ENCODE data around the gene MMP28.

Gene MMP28

DNA sequence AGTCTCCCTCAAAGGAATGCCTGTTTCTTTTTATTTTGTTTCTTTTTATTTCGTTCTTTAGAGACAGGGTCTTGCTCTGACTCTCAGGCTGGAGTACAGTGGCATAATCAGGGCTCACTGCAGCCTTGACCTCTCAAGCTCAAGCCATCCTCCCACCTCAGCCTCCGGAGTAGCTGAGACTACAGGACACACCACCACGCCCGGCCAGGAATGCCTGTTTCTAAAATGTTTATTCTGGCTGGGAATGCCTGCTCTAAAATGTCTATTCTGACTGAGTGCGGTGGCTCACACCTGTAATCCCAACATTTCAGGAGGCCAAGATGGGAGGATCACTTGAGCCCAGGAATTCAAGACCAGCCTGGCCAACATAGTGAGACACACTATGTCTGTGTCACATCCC lies 2.5 kb upstream of the MMP28 start:
- FAIRE-seq = no peak

- no peak for FAIRE-seq
These were observed 1.9 kb upstream of the MMP28 start for GRCh38 chr17:35797370-35797769.

GRCh38 chr17:35796942-35797341 lies 1.5 kb upstream of the MMP28 start:
- FAIRE-seq = no peak

GRCh38 chr17:35795871-35796265 lies 427 bp upstream of the MMP28 start:
- FAIRE-seq = no peak

DNA sequence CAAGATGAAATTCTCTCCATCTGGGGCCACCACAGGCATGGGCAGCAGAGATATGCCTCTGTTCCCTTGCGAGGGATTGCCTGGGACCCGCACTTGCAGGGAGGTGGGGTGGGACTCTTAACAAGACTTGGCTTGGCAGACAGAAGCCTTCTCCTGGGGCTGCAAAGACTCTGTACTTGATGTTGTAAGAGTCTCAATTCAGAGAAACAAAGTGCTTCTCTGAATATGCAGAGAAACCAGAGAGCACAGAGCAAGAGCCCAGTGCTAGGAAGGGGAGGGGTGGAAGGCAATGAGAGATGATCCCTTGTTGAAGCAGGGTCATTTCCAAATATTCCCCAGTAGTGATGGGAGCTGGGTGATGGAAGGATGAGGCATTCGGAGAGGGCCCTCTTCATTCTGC lies 2.2 kb downstream of the MMP28 start:
- no peak for FAIRE-seq

DNA sequence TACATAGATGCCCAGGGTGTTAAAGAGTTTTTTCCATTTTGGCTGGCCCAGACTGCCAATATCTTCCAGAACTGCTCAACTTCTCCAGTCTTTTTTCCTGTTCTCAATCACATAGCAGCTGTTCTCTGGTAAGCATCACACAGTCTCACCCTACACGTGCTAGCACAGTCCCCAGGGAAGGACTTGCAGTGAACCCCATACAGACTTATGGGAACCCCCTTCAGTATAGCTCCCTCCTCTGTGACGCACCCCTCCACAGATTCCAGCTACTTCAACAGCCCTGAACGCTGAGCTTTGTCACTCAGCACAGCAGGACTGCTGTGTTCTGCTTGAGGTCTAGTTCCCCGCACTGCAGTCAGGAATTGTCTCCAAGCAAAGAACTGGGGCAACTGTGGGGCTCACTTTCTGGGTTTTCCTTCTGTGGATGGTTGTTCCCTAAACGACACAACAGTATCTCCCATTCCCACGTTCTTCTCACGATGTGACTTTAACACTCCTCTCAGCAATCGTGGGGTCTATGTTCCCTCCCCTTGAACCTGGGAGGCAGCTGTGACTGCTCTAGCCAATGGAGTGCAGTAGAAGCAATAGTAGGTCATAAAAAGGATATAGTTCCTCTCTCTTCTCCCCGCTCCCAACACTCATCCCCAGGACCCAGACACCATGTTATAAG lies 3.6 kb downstream of the MMP28 start:
- no peak for FAIRE-seq

- FAIRE-seq = no peak
These were observed 4.6 kb downstream of the MMP28 start for GRCh38 chr17:35790841-35791240.

GRCh38 chr17:35788477-35789368 lies 6.7 kb downstream of the MMP28 start:
- FAIRE-seq = no peak

DNA sequence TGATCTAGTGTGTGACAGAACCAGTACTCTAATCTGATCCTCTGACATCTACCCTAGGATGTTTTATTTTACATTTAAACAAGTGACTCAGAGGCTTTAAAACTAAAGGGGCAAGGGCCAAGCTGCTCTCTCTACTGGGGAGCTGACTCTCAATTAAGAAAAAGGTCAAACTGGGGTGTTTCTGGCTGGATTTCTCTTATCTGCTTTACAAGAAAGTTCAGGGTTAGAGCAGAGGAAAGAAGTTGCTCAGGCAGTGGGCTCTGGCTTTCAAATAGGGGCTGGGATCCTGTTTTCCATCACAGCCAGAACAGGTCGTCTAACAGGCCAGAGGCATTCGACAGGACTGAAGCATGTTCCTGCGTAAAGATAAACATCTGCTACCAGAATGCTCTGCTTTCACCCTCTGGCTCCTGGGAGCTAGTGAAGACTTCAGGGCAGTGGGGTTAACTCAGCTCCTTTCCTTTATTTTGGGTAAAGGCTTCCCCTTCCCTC lies 8.5 kb downstream of the MMP28 start:
- no peak for FAIRE-seq

GRCh38 chr17:35784895-35785294 lies 10.5 kb downstream of the MMP28 start:
- FAIRE-seq = no peak

DNA sequence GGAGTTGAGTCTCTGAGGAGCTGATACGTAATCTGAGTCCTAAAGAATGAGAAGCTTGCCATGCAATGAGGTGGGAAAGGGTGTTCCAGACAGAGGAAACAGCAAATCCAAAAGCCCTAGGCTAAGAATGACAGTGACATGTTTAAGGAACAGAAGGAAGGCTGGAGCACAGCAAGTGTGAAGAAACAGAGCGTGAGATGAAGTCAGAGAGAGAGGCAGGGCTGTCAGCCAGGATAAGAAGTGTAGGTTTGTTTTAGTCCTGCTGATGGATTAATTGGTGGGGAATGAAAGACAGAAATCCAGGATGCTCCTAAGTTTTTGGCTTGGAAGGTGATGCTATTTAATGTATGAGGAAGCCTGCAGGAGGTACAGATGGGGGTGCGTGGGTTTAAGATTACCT lies 14.5 kb downstream of the MMP28 start:
- no peak for FAIRE-seq

DNA sequence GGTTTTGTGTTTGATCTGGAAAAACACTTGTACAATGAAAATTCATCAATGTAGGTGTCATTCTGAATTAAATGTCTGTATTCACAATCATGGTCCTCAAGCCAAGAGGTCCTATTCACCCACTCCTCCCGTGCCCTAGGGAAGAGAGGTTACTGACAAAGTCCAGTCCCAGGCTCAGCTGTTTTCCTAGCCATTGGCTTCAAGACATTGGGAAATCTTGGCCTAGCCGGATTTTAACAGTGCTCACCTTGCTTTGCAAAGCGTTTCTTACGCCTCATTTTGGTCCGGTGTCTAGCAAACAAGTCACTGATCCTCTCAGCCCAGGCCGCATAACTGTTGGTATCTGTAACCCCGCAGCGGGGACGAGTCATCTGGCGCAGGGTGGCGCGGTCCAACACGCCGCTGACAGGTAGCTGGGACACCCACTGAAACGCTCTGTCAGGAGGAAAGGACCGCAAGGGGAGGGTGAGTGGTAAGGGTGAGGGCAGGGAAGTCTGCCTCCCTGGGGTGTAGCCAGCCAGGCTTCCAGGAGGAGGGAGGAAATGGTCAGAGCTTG lies 16.7 kb downstream of the MMP28 start:
- no peak for FAIRE-seq

GRCh38 chr17:35775583-35775982 lies 19.9 kb downstream of the MMP28 start:
- FAIRE-seq = no peak

DNA sequence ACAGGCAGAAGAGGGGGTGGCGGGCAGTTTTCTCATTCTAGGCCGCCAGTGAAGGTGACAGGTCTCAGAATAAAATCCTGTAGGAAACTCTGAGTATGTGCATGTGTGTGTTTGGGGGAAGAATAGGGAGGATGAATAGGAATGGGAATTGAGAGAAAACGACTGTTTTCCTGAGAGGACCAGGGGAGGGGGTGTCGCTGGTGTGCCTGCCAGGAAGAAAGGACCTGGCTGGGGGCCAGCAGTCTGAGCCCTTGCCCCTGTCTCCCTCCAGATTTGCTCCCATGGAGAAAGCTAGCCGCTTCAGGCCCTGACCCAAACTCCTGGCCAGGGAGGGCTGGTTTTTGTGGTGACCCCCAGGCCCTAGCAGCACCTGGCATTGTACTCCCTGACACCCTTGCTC lies 20.4 kb downstream of the MMP28 start:
- no peak for FAIRE-seq

- no peak for FAIRE-seq
These were observed 20.9 kb downstream of the MMP28 start for GRCh38 chr17:35774499-35774898.

DNA sequence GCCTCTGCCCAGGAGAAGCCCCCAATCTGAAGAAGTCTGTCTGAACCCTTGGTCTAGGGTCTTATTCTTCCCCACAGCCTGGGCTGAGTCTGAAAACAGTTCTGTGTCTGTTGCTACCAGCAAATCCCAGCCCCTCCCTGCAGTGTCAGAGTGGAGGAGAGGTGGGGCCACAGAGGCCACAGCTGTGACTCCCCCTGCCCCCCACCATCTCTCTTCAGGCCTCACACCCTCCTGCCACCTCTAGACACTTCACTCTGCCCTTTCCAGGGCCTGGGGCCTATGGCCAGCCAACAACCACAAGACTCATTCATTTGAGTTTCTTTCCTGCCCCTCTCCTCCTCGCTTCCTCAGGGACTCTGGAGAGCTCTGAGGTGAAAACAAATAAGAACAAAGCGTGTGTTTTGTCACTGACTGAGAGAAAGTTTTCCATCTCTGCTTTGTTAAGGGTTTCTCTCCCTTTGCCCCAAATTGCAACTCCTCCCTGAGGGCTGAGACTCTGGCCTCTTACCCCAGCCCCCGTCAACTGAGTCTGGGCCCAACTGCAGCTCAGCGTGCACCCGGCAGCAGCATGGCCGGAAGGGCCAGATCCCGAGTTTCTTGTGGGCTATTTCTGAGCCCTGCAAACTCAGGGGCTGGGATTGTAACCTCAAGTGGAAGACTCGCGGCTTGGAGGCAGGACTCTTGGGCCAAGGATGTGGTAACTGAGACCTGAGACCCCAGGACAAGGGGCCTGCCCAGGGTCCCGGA lies 21.6 kb downstream of the MMP28 start:
- no peak for FAIRE-seq

DNA sequence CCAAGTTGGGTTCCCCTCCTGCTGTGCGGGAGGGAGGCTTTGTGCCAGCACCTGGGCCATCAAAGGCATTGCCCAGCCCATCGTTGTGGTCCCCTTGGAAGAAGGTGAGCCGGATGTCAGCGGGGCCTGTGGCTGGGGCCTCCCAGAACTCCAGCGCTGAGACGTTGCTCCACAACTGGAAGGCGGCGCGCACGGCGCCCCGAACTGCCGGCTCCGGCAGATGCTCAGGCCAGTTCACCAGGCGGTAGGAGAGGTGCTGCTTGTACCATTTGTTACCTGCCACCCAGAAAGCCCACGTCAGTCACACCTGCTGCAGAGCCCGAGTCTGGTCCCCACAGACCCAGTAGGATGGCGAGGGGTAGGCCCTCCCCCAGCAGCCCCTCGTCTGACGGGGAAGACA lies 22.3 kb downstream of the MMP28 start:
- no peak for FAIRE-seq

GRCh38 chr17:35769895-35770486 lies 25.4 kb downstream of the MMP28 start:
- no peak for FAIRE-seq

DNA sequence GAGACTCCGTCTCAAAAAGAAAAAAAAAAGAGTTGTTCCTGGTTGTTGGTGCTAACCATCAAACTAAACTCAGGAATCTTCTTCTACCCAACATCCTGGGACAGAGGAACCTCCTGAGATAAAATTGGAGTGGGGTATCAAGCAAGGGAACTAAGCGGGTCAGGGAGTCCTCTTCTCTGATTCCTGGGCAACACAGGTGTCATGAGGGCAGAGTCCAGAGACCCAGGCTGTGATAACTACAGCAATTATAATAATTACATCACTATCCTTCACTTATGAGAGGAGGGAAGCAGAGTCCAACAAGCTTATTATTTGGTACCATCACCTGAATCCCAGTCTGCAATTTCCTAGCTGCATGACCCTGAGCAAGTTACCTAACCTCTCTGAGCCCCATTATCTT lies 26.6 kb downstream of the MMP28 start:
- FAIRE-seq = no peak

GRCh38 chr17:35766903-35767510 lies 28.4 kb downstream of the MMP28 start:
- FAIRE-seq = no peak

- no peak for FAIRE-seq
These were observed 29.0 kb downstream of the MMP28 start for GRCh38 chr17:35766489-35766877.

DNA sequence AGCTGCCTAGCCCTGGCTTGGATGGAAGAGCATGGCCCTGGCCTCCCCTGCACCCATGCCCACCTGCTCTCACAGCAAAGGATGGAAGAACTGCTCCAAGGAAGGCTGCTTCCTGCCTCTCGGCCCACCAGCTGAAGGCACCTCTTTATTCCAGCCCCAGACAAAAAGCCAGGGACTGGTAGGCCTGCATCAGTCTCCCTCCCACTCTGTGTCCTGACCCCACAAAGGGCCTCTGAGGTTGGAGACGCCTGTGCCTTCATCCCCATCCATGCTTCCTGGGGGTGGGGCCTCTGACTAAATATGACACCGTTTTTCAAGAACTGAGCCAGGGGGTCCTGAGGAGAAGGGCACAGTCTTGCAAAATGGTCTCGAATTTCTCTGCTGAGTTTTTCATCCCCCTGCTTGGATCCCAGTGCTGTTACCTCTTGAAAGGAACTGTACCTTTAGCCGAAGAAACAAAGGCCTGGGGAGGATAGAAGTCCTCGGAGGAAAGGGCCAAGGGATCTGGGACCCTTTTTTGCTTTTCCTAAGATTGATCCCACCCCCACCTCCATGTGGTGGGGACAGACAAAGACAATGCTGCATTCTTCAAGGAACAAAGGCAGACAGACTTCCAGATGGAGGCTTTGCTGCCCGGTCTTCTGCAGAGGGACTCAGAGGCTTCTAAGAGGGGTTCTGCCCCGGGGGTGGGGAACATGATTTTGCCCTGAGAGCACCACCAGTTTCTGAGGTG lies 29.5 kb downstream of the MMP28 start:
- no peak for FAIRE-seq
